GM23248 (cell line): ENCODE data around the gene FMN2. TPM values are rescaled to one million over a fixed set of nuclear protein-coding genes. Genes with fewer than 3 reads are reported as not detected.

ENCODE experiments used
- DNase-seq: peaks from one replicate; pipeline ENCODE4 v3.0.0-alpha.2; 2015
- H2AFZ ChIP-seq: fragments of 200-600 bp; sonication (generic); 2 replicates; pipeline ENCODE4 v1.6.1; 2016; ENCODE audit warnings: antibody characterized with exemption
- H3F3A ChIP-seq: fragments of 200-600 bp; sonication (generic); 2 replicates; pipeline ENCODE4 v1.6.1; 2016; ENCODE audit warnings: mild to moderate bottlenecking, antibody characterized with exemption, mixed run types; ENCODE audit not compliant: insufficient read depth
- H3K27ac ChIP-seq: fragments of 200-600 bp; sonication (generic); 2 replicates; pipeline ENCODE4 v1.5.1; 2016; ENCODE audit warnings: mild to moderate bottlenecking
- H3K27me3 ChIP-seq: fragments of 200-600 bp; sonication (generic); replicated peaks from 2 replicates; pipeline ENCODE4 v1.6.1; 2016; ENCODE audit warnings: mild to moderate bottlenecking; ENCODE audit not compliant: insufficient read depth
- H3K36me3 ChIP-seq: fragments of 200-600 bp; sonication (generic); 2 replicates; pipeline ENCODE4 v1.6.1; 2016; ENCODE audit warnings: low read depth, mild to moderate bottlenecking
- H3K4me1 ChIP-seq: fragments of 200-600 bp; sonication (generic); 2 replicates; pipeline ENCODE4 v1.6.1; 2016; ENCODE audit warnings: mild to moderate bottlenecking; ENCODE audit not compliant: insufficient read depth
- H3K4me2 ChIP-seq: fragments of 200-600 bp; sonication (generic); one replicate; pipeline ENCODE4 v1.6.1; 2016; ENCODE audit warnings: mild to moderate bottlenecking; ENCODE audit not compliant: unreplicated experiment
- H3K4me3 ChIP-seq: fragments of 200-600 bp; sonication (generic); 2 replicates; pipeline ENCODE4 v1.5.1; 2016; ENCODE audit warnings: mild to moderate bottlenecking
- H3K79me2 ChIP-seq: fragments of 200-600 bp; sonication (generic); 2 replicates; pipeline ENCODE4 v1.6.1; 2016; ENCODE audit warnings: mild to moderate bottlenecking; ENCODE audit not compliant: insufficient read depth
- H3K9ac ChIP-seq: fragments of 200-600 bp; sonication (generic); 2 replicates; pipeline ENCODE4 v1.6.1; 2016; ENCODE audit warnings: mild to moderate bottlenecking
- H3K9me2 ChIP-seq: fragments of 200-600 bp; sonication (generic); 2 replicates; pipeline ENCODE4 v1.6.1; 2016; ENCODE audit warnings: mixed run types, mild to moderate bottlenecking, moderate library complexity; ENCODE audit not compliant: insufficient read depth
- H3K9me3 ChIP-seq: fragments of 200-600 bp; sonication (generic); one replicate; pipeline ENCODE4 v1.6.1; 2017; ENCODE audit warnings: low read depth
- H4K20me1 ChIP-seq: fragments of 200-600 bp; sonication (generic); 2 replicates; pipeline ENCODE4 v1.6.0; 2016; ENCODE audit not compliant: insufficient read depth
- EZH2 ChIP-seq: fragments of 200-600 bp; sonication (generic); IDR thresholded peaks from 2 replicates; pipeline ENCODE4 v1.6.1; 2018; ENCODE audit warnings: antibody characterized with exemption, mild to moderate bottlenecking; ENCODE audit not compliant: insufficient read depth, poor library complexity, severe bottlenecking
- EZH2phosphoT487 ChIP-seq: fragments of 200-600 bp; sonication (generic); IDR thresholded peaks from 2 replicates; pipeline ENCODE4 v1.6.1; 2018; ENCODE audit warnings: antibody characterized with exemption, moderate library complexity, mild to moderate bottlenecking, low read depth; ENCODE audit not compliant: insufficient read depth
- WGBS, 2 experiments: methylation state at CpG; one replicate each; pipeline ENCODE4 v1.1.6; 2015 to 2017; ENCODE audit warnings: low lambda C conversion rate in 2 of 2, low coverage in 1 of 2; ENCODE audit errors: missing lambda C conversion rate in 2 of 2; 5-methylcytosine and 5-hydroxymethylcytosine counted together
- in situ Hi-C: fragments of 300-500 bp; cut with MboI; formaldehyde crosslinking; loops from 2 replicates; pipeline ENCODE4 v1.15.0; 2020
- polyA plus RNA-seq: library from polyadenylated mRNA; unstranded; fragments of >200 nt; fragmentation: Nextera tagmentation; extraction: Ambion mirVana; gene quantifications from 2 replicates; pipeline ENCODE4 v1.2.1, GENCODE V29; 2016
- total RNA-seq: library from RNA; depleted of rRNA; stranded (reverse); fragments of >200 nt; shearing (Covaris generic); gene quantifications from 2 replicates; pipeline ENCODE4 v1.2.3, GENCODE V29; 2014

The FMN2 gene
- total and polyA plus RNA-seq, 2 experiments from 2014 or later: 78.2 to 114 TPM

- Histone ChIP-seq H3K9me2 (no peaks in the 10 kb centered on the region), H3F3A (0 out of 2 replicates have a peak, but pooled peaks cover 2% of the 10 kb centered on the region), H3K27ac (no peak overlapping the region), H3K9me3 (peaks cover 8% of the 10 kb centered on the region), H3K36me3 (peaks cover 17% of the 10 kb centered on the region; the same call in 1 of the 2 replicates), H3K9ac (no peak overlapping the region), H3K4me3 (no peak overlapping the region), H4K20me1 (no peaks in the 10 kb centered on the region; the same call in 1 of the 2 replicates), H3K4me2 (no peak overlapping the region), H3K79me2 (peaks cover 46% of the 10 kb centered on the region), H3K4me1 (peaks cover 6% of the 10 kb centered on the region; the same call in 1 of the 2 replicates), H2AFZ (no peak overlapping the region), H3K27me3 (no peaks in the 10 kb centered on the region)
- peak; percentile 60 for DNase-seq
- TF ChIP-seq EZH2: no peak
- TF ChIP-seq EZH2phosphoT487: no peak
- WGBS, 2 experiments: 73 to 75% methylated on average over 7 of the region's 7 CpGs
- in situ Hi-C loops: no loop called here
Measured at GRCh38 chr1:240169188-240169587, 77.5 kb downstream of the FMN2 start.

- DNase-seq: no peak
- Histone ChIP-seq H3K79me2 (peaks cover 41% of the 10 kb centered on the region), H3K4me3 (no peak overlapping the region), H3K27me3 (no peaks in the 10 kb centered on the region), H3K4me2 (no peak overlapping the region), H3K27ac (no peak overlapping the region), H3F3A (peaks cover 6% of the 10 kb centered on the region; the same call in 1 of the 2 replicates), H3K9me2 (no peaks in the 10 kb centered on the region), H4K20me1 (no peaks in the 10 kb centered on the region; the same call in 1 of the 2 replicates), H2AFZ (no peak overlapping the region), H3K36me3 (peaks cover 8% of the 10 kb centered on the region; the same call in 1 of the 2 replicates), H3K4me1 (peaks cover 10% of the 10 kb centered on the region; the same call in 1 of the 2 replicates), H3K9me3 (no peaks in the 10 kb centered on the region), H3K9ac (no peak overlapping the region)
- in situ Hi-C loops: no loop called here
- 74 to 86% methylated on average over 2 of the region's 2 CpGs for WGBS, 2 experiments
- TF ChIP-seq EZH2 (no peak), EZH2phosphoT487 (no peak)
Measured at GRCh38 chr1:240170266-240170665, 78.6 kb downstream of the FMN2 start.

- Histone ChIP-seq H3K27me3 (no peaks in the 10 kb centered on the region), H3K9ac (no peak overlapping the region), H3K4me2 (no peak overlapping the region), H4K20me1 (no peaks in the 10 kb centered on the region; the same call in 1 of the 2 replicates), H3K9me3 (no peaks in the 10 kb centered on the region), H3K36me3 (peaks cover 3% of the 10 kb centered on the region; the same call in 1 of the 2 replicates), H3F3A (peaks cover 8% of the 10 kb centered on the region; the same call in 1 of the 2 replicates), H3K9me2 (no peaks in the 10 kb centered on the region), H3K27ac (no peak overlapping the region), H3K4me3 (no peak overlapping the region), H3K4me1 (peaks cover 10% of the 10 kb centered on the region; the same call in 1 of the 2 replicates), H2AFZ (no peak overlapping the region), H3K79me2 (peaks cover 45% of the 10 kb centered on the region)
- TF ChIP-seq EZH2phosphoT487 (no peak), EZH2 (no peak)
- WGBS, 2 experiments: 87 to 92% methylated on average over 6 of the region's 6 CpGs
- in situ Hi-C loops: no loop called here
- DNase-seq: no peak
Measured at GRCh38 chr1:240170806-240171205, 79.1 kb downstream of the FMN2 start.

GRCh38 chr1:240171907-240172306, 80.2 kb downstream of the FMN2 start:
- Histone ChIP-seq H3K4me1 (peaks cover 10% of the 10 kb centered on the region; the same call in 1 of the 2 replicates), H3K9me2 (no peaks in the 10 kb centered on the region), H3F3A (peaks cover 8% of the 10 kb centered on the region; the same call in 1 of the 2 replicates), H3K27ac (no peak overlapping the region), H3K36me3 (peaks cover 3% of the 10 kb centered on the region; the same call in 1 of the 2 replicates), H3K9ac (no peak overlapping the region), H3K4me2 (no peak overlapping the region), H3K9me3 (no peaks in the 10 kb centered on the region), H3K4me3 (no peak overlapping the region), H4K20me1 (no peaks in the 10 kb centered on the region; the same call in 1 of the 2 replicates), H3K27me3 (no peaks in the 10 kb centered on the region), H3K79me2 (peaks cover 52% of the 10 kb centered on the region), H2AFZ (no peak overlapping the region)
- in situ Hi-C loops: no loop called here
- 58 to 76% methylated on average over 2 of the region's 2 CpGs for WGBS, 2 experiments
- TF ChIP-seq EZH2phosphoT487: no peak
- no peak for TF ChIP-seq EZH2
- DNase-seq: no peak
